HG03521 (cell line): Measurements from ENCODE around the gene USP47.

Experiments
- ATAC-seq: cut with Tn5 transposase; IDR thresholded peaks from one replicate; pipeline ENCODE4 v1.9.1; 2021; ENCODE audit warnings: mild to moderate bottlenecking, moderate library complexity; ENCODE audit not compliant: unreplicated experiment

Gene USP47

GRCh38 chr11:11963842-11964773, 122.3 kb downstream of the USP47 start:
- ATAC-seq, result no peak

DNA sequence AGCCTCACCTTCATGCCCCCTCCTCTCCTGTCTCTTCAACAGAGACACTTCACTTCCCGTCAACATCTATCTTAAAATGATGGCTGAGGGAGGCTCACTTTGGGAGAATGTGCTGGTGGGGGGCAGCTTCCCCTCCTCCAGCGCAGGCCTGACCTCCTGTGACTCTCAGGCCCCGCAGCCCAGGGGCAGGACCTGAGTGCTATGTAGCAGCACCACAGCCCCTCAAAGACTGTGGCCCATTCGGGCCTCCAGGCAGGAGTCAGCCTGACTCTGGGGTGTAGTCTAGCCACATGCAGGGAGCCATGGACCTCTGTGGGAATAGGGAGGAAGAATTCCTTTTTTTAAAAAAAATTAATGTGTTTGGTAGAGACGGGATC, 123.0 kb downstream of the USP47 start:
- no peak for ATAC-seq

- ATAC-seq, result no peak
These were observed 123.4 kb downstream of the USP47 start for GRCh38 chr11:11965192-11965591.

DNA sequence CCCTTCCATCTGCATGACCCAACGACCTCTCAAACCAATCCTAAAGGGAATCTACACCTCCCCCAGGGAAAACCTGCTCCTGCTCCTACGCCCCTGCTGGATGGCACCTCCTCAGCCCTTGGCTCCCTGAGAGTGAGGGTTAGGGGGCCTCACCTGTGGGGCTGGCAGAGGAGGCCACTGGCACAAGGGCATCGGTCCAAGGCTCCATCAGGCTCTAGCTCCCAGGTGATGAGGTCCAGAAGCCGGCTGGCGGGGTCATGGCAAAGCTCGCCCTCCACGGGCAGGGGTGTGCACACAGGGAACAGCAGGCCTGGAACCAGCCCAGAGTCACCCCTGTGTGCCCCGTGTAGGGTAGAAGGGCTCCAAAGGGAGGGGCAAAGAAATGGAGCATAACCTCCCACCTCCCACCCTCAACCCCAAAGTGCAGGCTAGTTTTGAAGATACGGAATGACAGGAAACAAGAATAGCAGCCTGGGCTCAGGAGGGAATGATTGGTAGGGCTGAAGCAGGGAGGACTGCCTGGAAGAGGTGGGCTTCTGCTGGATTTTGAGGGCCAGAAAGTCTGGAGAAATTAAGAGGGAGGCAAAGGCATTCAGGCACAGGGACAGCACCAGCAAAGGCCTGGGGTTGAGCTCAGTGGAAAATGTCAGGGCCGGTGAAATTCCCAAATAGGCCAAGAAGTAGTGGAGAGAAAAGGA, 124.0 kb downstream of the USP47 start:
- ATAC-seq, result no peak

DNA sequence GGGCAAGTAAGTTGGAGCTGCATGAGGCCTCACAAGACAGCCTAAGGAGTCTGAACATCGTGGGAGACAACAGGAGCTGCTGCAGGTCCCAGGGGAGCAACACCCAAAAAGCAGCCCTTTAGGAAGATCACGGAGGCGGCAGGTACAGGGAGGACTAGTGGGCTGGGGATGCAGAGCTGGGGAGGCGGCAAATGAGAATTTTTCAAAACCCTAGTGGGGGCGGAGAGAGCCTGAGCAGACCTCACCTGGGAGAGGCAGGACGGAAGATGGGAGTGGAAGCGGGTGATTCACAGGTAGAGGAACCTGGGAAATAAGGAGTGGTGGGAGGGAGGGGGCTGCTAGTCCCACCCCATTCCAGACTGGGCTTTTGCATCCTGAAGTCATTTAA, 124.6 kb downstream of the USP47 start:
- ATAC-seq, result no peak

DNA sequence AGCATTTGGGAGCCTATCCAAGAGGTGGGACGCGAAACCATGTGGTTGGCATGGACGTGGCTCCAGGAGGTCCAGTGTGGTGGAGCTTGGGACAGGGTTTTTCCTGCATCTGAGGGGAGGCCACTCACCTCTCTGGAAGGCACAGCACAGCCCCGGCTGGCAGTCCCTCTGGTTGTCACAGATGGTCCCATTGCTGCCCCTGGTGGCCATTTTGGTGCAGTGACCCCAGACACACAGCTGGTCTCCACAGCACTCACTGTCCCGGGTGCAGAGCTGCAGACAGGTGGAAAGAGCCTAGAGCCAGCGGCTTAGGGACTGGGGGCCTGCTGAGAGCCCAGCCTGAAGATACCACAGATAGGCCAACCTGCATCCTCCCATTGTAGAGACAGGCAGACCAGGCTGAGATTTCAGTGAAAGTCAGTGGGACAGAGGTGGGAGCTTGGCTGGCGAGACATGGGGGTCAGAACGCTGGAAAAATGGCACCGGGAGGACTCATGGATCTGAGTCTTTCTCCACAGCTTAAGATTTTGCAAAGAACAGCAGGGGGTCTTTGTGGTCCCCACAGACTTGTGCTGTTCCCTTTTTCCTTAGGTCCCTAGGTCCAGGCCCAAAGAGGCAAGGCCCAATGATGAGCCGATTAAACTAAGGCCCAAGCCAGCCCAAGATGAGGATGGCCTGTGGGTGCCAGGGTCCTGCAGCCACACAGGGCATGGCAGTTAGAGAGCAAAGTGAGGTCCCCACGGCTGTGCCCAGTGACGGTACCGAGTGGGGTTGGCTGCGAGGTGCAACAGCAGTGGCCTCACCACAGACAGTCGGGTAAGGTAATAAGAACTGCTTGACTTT, 125.3 kb downstream of the USP47 start:
- ATAC-seq, result peak; percentile 91

DNA sequence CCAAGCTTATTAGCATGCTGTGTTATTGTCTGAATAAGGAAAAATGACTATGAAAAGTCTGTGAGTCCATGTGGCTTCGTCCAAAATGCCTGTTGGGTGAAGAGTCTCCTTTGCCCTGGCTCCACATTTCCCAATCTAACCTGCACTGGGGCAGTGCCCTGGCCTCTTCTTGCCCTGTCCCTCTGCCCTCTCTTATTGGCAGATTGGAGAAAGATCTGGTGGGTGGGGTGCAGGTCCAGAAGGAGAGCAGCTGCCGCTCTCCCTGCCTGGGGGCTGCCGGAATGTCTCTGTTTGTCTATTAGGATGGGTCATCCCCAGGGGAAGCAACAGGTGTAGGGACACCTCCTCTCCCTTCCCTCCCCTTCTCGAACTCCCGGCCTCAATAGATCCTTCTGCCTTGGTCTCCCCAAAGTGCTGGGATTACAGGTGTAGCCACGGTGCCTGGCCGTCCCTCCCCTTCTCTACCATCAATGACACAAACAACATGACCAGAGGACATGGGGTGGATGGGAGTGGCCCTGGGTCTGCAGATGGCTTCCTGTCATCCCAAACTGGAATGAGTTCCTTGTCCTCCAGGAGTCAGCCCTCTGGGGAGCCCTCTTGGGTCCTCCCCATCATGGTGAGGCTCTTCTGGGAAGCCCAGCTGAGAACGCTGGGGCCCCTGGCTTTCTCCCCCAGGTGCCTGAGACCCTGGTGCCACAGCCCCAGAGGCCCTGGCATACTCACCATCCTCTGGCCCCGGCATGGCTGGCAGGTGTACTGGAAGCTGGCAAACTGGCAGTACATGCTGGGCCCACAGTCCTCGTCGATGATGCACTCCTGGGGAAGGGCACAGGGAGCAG, 126.1 kb downstream of the USP47 start:
- no peak for ATAC-seq

- no peak for ATAC-seq
These were observed 126.9 kb downstream of the USP47 start for GRCh38 chr11:11968511-11969280.

- no peak for ATAC-seq
These were observed 127.8 kb downstream of the USP47 start for GRCh38 chr11:11969380-11970215.

- ATAC-seq, result no peak
These were observed 128.8 kb downstream of the USP47 start for GRCh38 chr11:11970556-11970955.

DNA sequence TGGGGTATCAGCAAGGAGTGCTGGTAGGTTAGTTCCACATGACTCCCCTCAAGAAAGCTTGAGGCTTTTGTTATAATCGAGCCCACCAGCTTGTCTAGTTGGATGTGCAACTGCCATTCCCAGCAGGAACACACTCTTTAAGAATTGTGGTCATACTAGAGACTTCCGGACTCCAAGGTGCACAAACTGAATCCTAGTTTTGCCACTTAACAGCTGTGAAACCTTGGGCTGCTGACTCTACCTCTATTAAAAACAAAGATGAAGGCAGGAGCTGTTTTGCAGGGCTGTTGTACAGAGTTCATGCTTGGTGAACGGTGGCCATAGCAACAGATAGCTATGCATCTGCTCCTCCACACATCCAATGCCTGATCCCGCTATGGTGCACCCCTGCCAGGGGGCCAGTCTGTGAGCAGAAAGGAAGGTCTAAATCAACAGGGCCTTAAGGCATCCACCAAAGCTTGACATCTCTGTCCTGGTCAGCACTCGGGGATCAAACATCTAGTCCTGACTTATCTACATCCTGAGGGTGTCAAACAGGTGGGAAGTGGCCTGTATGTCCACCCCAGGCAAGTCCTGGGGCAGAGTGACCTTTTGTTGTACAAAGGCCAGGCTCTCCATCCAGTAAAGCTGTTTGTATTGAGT, 130.3 kb downstream of the USP47 start:
- ATAC-seq, result no peak

DNA sequence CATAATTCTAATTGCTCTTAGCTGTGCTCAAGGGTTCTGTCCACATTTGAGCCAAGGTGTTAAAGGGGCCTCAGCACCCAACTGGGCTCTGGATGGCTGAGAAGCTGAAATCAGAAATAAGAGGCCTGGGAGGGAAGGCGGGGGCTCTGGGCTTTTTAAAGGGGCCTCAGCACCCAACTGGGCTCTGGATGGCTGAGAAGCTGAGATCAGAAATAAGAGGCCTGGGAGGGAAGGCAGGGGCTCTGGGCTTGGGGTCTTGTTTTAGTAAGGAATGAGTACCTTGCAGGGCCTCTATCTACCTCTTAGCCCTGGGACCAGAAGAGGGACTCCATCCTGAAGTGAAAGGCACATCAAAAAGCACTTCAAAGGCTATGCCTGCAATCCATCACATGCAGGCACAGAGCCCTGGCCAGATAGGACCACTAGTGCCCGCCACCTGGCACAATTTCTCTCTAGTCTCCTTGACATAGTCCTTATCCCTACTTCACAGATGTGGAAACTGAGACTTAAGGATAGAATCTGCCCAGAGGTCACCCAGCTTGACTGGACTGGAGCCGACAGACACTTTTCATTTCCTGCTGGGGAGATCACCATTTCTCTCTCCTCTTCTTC, 131.1 kb downstream of the USP47 start:
- ATAC-seq, result no peak

DNA sequence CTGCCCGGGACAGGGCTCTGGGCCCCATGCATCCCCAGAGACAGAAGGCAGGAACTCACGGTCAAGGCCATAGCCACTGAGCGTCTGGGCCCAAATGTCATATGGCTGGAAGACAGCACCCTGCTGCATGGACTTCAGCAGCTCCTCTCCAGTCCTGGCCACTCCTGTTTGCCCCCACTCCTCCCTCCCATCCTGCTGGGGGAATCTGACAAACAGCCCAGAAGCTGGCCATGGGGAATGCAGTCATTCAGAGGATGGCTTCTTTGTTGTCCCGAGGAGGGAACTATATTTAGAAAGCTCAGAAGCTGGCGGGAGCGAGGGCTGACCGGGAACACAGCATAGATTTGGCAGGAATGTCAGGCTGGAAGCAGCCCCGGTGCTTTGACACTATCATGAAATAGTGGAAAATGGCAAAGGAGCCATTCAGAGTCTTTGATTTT, 131.6 kb downstream of the USP47 start:
- ATAC-seq, result no peak

DNA sequence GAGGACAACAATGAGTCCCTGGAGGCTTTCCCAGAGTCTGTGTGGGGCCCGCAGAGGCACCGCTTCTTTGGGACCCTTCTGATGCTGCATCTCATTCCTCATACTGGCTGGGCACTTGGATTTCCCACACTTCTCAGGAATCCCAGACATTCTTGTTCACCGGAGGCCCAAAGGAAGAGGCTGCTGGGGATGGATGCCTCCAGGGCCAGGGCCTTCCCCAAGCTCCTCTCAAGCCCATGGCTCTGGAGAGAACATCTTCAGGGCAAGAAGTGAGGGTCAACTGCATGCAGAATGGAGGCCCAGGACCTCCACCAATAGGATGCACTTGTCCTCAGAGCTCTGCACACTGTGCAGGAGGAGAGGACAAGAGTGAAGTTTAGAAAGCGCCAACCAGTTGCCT, 132.1 kb downstream of the USP47 start:
- ATAC-seq, result no peak

- ATAC-seq, result no peak
These were observed 133.7 kb downstream of the USP47 start for GRCh38 chr11:11975201-11976092.

GRCh38 chr11:11976481-11977127, 134.8 kb downstream of the USP47 start:
- ATAC-seq, result no peak
